ENCODE measurements around the gene IDUA.
"Not testable (repeated sequence)": the region's sequence is repeated elsewhere in the genome, so short reads cannot be mapped to it uniquely, and the experiment has no call there.

The IDUA gene

DNA sequence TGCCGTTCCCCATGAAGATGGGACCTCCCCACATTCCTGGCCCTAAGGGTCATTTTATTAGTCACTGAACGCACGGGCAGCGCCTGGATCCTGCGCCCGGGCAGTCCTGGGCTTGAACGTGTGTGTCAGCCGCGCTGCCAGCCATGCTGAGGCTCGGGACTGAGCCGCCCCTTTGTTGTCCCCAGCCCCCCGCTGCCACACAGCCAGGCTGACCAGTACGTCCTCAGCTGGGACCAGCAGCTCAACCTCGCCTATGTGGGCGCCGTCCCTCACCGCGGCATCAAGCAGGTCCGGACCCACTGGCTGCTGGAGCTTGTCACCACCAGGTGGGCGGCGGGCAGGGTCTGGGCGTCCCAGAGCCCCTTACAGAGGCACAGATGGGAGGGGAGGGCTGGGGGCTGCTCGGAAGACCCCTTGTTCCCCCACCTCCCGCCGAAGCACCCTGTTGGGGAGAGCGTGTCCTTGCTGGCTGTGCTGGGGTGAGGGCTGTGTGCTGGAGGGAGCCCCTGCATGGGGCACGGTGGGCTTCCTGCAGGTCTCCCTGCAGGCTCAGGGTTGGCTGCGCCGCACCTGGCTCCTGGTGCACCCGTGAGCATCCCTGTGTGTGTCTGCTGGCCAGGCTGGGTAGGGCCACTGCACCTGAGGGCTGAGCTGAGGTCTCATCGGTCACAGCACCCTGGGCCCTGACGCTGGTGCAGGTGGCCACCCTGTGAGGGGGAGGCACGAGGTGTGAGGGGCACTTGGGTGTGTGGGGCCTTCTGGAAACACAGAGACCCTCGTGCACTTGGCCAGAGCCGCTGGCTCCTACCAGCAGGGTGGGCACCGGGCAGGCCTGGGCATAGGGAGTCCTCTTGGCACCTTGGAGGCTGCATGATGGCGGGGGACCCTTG is 1.0 kb downstream of the IDUA start:
- DNase-seq (ENCODE audit: low read depth), result no peak

DNA sequence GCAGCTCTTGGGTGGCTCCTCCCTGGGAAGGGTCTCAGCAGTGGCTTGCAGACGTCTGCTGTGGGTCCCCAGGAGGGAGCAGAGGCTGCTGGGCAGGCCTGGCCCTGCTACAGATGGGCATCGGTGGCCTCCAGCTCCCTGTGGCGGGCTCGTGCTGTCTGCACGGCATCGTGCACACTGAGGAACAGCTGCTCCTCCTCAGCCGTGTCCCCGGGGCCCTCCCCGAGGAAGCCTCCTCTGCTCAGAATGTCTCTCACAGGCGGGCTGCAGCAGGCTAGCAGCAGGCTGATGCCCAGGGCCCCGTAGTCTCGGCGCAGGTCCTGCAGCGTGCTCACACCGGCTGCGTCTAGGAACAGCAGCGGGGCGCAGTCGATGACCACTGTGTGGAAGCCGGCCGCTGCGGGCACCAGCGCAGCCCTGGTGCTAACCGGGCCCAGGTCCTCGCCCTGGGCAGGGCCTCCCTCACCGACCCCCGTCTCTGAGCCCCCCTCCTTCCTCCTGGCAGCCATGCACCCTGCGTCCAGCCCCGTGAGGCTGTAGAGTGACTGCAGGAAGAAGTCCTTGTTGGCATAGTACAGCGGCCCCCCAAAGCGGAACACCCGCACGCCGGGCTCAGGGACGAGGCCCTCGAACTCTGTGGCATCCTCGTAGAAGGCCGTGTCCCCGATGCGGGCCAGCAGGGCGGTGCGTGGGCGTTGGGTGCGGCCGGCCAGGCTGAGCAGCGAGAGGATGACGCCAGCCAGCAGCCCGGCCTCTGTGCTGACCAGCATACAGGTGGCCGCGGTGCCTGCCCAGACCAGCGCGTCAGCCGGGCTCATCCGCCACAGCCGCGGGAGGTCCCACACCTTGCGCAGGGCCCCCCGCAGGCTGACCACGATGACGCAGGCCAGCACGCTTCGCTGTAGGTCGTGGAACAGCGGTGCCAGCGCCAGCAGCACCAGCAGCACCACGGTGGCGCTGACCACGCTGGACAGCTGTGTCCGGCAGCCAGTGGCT is 2.2 kb downstream of the IDUA start:
- DNase-seq (ENCODE audit: low read depth), result no peak

DNA sequence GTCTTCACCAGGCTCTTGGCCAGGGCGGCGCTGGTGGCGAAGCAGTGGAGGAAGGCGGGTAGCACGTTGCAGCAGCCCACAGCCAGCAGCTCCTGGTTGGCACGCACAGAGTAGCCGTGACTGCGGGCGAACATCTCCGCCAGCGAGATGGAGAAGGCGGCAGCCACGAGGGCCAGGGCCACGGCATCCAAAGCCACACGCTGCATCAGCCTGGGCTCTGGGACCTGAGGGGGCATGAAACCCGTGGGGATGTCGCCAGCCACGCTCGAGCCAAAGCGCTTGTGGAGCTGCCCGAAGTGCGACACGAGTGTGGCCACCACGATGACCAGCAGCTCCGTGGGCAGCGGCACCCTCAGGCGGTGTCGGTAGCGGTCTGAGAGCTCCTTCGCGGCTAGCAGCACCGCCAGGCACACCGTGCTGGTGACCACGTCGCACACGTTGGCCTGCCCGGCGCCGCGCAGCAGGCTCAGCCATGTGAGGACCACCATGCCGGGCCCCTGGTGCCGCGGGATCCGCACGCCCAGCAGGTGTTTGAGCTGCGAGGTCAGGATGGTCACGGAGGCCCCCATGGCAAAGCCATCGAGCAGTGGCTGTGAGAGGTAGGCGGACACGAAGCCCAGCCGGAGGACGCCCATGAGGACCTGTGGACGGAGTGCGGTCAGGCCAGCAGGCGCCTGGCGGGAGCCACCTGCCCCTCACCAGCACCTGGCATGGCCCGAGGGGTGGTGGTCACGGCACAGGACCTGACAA is 3.1 kb downstream of the IDUA start:
- DNase-seq (ENCODE audit: low read depth), result no peak

DNA sequence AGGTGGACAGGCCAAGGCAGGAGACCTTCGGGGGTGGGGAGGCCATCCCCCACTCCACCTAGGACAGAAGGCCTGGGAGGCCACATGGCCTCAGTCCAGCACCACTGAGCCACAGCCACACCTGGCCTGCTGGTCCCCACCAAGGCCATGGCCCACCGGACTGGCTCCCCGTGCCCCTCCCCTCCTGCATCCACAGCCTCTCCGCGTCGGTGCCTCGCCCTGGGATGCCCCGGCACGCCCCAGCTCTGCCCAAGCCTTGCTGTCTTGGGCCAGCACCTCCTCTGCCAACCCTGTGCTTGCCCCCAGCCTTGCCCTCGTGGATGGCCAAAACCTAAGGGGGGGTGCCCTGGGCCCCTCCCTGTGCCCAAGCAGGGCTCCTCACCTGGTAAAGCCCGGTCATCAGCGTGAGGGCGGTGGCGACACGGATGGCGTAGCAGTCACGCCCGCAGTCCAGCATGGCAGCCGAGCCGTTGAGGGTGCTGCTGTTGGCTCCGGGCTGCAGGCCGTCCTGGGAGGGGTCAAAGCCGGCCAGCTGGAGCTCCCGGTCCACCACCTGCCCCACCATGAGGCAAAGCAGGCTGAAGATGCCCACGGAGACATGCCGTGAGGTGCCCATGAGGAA is 4.0 kb downstream of the IDUA start:
- DNase-seq (ENCODE audit: low read depth), result no peak

DNA sequence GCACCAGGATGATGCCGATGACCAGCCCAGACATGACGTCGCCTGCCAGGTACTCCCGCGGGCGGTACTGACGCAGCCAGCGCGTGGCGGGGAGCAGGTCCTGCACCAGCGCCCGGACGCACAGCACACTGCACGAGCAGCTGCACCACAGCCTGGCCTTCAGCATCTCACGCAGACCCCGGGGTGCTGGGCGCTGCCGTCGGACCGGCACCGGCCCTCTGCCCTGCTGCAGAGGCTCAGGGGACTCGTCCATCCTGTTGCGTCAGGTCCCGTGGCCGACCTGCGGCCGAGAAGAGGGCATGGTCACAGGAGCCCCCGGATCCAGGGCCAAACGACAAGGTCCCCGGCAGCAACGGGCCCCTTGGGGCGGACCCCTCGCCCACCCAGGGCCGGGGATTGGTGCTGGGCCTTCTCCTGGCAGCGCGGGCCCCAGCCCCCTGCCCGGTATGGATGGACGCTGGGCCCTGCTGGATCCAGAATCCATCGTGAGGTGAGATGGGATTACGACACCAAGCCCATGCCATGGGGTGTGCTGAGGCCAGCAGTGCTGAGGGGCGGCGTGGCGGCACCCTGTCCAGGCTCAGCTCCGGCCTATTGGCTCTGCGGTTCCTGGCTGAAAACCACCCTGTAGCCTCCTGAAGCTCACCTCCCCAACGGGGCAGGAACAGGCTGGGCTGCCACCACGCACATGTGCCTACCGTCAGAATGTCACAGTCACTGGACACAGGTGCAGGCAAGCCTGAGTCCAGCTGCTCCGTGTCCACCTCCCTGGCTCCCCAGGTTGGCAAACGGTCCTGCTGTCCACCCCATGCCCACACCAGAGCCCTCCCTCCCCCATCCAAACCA is 4.8 kb downstream of the IDUA start:
- no peak for DNase-seq (ENCODE audit: low read depth)

DNA sequence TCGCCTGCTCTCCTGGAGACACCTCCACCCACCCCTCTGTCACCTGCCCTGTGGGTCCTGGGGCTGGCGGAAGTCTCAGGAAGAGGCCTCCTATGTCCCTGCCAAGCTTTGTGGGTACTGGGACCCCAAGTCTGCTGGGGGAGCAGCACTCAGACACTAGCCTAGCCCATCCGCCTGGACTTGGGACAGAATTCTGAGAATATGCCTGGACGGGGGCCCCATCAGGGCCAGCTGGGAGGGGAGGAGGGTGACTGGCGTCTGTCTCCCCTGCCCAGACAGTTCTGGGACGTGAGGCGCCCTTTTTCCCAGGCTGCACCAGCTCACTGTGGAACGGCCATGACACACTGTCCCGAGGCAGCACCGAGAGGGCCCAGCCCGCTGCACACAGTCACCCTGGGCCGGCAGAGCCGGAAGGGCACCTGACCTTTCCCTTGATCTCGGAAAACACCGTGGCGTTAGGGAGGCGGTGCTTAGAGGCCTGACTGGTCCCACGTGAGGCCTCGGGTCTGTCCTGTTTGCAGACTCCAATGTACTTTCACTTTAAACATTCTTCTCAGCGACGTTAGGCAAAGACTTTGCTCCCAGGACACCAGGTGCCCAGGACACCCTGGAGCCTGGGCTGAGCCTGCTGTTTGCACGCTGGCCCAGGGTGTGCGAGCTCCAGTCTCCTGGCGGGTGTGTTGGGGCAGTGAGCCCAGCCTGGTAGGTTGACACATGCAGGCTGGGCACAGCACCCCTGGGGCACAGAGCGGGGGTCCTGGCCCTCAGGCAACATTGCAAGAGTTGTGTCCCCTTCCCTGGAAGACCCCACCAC is 5.7 kb downstream of the IDUA start:
- DNase-seq (ENCODE audit: low read depth), result no peak

DNA sequence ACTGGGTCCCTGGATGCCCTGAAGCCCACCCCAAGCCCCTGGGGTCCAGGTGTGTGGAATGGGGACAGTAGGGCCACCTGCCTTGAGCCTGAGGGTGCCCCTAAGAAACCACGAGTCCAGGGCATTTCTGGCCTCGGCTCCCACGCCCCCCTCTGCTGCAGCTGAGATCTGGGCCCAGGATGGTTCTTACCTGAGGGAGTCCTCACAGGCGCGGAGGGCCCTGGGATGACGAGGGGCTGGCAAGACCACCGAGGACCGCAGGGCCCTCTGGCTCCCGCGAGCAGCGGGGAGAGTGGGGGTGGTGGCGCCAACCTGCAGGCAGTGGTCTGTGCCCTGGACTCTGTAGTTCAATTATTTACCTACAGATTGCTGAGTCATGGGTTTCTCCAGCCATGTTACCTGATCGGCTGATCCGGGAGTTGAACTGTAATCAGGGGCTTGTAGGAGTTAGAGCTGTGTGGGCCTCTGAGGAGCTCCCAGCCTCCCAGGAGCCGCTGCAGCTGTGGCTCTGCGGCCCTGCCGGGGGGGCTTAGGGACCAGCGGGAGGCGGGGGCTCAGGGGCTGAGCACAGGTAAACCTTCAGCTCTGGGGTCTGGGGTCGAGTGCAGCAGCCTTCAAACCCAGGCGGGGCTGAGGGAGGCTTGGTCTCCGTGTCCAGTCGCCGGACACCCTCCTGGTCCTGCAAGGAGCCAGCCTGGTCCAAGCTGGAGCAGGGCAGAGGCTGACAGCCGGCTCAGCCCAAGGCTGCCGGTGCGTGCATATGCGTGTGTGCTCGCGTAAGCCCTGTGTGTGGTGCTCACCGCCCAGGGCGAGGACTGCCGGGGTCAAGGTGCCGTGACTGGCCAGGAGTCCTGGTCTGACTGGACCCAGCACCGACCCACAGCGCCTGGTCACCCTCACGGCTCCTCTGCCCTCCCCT is 6.5 kb downstream of the IDUA start, which contains the start of gene SLC26A1:
TSS of gene SLC26A1 (minus strand) at position 294 of the 919 bp plus-strand sequence. CDS start 1,701 bp downstream, outside the sequence.
- DNase-seq (ENCODE audit: low read depth), result no peak

DNA sequence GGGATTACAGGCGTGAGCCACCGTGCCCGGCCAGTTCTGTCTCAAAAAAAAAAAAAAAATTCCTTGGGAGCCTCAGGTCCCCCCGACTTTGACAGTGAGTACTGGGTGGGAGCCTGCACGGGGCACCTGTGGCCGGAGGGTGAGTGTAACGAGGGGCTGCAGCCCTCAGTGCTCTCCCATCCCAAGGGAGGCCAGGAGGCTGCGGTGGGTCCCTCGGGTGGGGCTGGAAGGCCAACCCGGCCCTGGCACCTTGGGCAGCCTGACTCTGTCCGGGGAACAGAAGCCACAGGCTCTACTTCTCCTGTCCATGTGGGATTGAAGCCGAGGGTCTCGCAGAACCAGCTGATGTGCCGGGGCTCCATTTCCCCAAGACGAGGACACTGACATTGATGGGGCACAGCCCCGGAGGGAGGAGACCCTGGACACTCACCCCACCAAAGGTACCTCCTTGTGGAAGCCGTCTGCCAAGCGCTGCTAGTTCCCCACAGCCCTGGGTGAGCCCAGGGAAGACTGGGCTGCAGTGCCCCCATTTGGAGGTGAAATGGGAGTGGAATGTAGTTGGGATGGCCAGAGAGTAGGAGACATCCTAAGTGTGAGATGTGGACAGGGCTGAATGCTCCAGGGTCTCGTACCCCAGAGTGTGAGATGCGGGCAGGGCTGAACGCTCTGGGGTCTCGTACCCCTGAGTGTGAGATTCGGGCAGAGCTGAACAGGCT is 8.6 kb downstream of the IDUA start:
- no peak for DNase-seq (ENCODE audit: low read depth)

DNA sequence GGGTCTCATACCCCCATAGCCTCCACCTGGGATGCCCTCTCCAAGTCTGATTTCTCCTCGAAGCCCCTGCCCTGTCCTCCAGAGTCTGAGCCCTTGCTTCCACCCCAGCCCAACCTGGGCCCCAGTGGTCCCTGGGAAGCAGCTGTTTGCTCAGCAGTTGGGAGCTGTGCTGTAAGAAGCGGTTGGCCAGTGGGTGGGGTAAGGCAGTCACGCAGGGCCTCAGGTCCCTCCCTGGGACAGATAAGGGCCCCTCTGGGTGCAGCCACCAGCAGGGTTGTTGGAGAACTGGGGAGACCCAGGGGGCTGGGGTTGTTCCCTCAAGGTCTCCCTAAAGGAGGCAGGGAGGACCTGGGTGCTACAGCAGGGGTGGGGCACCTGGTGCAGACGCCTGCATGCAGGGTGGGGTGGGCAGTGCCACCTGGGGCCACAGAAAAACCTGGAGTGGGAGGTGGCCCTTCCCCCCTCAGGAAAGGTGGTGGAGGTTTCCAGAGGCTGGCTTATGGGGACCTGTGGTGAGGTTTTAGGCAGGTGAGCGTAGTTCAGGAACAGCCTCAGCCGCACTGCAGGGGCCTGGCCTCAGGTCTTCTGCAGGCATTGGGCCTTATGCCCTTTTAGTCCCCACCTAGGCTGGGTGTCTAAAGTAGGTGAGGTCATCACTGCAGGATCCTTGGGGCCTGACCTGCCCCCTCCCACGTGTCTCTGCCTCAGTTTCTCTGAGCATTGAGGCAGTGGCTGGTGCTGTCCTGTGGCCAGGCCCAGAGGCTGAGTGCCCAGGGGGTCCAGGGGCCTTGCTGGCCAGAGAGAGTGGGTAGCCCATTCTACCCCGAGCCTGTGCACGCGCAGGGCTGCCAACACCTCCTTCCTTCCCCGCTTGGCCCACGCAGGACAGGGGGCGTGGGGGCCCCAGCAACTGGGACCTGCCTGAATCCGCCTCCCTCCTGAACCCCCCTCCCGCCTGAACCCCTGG is 9.5 kb downstream of the IDUA start:
- DNase-seq (ENCODE audit: low read depth), result no peak

DNA sequence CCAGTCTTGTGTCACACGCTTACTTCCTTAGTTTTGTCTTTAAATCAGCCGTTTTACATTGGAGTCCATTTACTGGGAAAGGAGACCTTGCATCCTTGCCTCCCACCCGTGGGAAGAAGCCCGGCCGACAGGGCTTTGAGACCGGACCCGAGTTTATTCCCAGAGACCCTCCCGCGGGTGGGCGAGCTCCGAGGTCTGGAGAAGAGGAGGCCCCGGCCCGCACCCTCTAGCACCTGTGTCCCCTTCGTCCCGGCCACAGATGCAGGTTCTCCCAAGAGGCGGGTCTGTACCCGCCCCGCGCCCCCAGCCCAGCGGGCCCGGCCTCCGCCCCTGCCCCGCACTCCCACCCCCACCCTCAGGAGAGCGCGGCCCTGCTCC is 10.1 kb downstream of the IDUA start:
- DNase-seq (ENCODE audit: low read depth), result no peak

DNA sequence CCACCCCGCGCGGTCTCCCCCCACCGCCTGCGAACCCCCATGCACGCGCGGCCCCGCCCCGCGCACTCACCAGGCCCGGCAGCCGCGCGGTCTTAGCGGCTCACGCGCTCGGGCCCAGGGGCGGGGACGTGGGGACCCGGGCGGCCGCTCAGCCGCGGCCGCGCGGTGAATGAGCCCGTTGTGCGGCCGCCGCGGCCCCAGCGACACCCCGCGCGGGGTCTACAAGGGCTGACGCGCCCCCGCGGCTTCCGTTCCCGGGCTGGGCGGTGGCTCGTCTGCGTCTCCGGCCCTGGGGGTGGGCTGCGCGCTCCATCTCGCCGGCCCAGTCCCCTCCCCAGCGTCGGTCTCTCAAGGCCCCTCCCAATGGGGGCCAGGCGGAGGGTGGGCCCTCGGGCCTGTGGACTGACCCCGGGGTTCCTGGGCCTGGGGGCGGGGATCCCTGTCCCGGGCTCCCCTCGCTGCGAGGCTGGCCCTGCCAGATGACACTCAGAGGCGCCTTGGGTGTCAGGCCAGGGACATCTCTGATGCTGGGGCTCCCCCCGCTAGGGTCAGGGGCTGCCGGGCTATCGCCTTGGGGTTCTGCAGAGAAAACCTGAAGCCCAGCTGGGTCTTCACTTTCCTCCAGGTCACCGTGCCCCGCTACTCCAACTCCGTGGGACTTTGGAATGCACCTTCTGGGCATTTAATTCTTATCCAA is 10.7 kb downstream of the IDUA start:
- no peak for DNase-seq (ENCODE audit: low read depth)

DNA sequence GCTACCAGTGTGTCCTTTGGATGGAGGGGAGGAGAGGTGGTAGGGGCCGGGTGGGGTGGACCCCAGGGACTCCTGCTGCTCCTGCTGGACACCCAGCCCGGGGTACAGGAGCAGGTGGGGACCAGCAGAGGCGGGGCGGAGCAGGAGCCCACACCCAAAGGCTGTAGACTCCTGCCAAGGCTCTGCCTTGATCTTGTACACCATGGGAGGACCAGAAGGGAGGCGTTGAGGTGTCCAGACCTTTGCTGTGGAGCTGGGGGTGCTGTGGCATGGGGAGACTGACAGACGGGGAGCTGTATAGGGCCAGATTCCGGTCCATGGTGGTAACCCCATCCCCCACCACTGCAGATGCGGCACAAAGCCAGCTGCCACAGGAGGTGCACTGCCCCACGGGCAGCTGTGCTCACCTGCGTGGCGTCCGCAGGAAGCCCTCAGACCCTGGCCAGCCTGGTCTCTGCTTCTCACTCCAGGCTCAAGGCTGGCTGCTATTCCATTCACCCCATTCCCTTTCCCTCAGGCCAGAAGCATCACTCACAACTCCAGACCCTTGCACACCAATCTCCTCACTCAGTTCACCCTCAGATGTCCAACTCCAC is 11.3 kb downstream of the IDUA start:
- DNase-seq (ENCODE audit: low read depth), result no peak

DNA sequence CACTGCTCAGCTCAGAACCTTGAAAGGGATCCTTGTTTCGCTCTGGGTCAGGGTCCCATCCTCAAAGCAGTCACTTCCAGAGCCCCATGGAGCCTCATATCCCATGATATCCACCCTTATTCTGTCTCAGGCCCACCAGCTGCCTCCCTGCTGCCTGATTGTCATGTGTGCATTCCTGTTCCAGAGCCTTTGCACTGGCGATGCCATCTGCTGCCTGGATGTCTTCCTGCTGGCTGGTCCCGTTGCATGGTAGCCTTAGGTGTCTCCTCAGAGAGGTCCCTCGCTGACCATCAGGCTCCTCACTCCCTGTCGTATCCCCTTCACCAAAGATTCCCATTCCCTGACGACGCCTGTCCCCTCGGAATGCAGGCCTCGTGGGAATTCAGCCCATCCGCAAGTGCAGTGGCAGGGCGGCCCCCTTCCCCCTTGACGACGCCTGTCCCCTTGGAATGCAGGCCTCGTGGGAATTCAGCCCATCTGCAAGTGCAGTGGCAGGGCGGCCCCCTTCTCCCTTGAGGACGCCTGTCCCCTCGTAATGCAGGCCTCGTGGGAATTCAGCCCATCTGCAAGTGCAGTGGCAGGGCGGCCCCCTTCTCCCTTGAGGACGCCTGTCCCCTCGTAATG is 12.5 kb downstream of the IDUA start:
- DNase-seq (ENCODE audit: low read depth), result not testable (repeated sequence)

DNA sequence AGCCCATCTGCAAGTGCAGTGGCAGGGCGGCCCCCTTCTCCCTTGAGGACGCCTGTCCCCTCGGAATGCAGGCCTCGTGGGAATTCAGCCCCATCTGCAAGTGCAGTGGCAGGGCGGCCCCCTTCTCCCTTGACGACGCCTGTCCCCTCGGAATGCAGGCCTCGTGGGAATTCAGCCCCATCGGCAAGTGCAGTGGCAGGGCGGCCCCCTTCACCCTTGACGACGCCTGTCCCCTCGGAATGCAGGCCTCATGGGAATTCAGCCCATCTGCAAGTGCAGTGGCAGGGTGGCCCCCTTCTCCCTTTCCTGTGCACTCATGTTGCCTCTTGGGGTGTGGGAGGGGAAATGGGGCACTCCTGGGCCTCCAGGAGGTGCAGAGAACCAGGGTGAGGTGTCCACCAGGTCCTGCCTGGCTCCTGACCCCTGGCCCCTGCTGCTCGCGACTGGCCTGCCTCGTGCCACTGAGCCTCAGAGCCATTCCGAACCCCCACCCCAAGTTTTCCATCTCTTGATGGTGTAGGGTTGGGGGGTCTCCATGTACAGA is 13.1 kb downstream of the IDUA start:
- DNase-seq (ENCODE audit: low read depth), result no peak

DNA sequence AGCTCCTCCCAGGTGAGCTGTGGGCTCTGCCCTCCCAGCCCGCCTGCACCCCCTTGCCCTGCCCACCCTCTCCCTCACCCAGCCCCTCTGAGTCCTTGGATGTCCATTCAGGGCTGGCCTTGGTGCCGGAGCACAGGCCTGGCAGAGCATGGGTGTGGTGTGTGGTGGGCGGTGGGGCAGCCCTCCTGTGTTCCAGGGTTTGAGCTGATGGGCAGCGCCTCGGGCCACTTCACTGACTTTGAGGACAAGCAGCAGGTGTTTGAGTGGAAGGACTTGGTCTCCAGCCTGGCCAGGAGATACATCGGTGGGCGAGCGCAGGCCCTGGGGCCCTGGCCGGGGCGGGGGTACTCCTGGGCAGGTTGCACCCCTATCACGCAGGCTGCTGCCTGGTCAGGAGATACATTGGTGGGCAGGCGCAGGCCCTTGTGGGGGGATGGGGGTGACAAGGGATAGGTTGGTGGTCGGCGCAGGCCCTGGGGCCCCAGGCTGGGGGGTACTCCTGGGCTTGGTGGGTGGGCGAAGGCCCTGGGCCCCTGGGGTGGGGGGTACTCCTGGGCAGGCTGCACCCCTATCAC is 13.9 kb downstream of the IDUA start:
- no peak for DNase-seq (ENCODE audit: low read depth)
